NCI-H1436 (cell line): ENCODE results near the gene UNCX.
"Not testable (repeated sequence)": the region's sequence is repeated elsewhere in the genome, so short reads cannot be mapped to it uniquely, and the experiment has no call there.

Source experiments
- DNase-seq: peaks from one replicate; lab custom pipeline; 2025; lab: John Stamatoyannopoulos, UW

The UNCX gene

DNA sequence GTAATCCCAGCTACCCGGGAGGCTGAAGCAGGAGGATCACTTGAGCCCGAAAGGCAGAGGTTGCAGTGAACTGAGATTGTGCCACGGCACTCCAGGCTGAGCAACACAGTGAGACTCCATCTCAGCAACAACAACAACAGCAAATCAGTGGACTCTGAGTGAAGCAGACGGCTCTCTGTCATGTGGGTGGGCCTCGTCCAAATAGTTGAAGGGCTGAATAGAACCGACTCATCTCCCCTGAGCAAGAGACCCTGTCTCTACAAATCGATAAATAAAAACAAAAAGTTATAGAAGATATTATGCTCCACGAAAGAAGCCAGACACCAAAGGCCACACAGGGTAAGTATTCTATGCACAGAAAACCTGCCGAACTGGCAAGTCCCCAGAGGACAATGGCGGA is 45.9 kb downstream of the UNCX start:
- DNase-seq = no peak

DNA sequence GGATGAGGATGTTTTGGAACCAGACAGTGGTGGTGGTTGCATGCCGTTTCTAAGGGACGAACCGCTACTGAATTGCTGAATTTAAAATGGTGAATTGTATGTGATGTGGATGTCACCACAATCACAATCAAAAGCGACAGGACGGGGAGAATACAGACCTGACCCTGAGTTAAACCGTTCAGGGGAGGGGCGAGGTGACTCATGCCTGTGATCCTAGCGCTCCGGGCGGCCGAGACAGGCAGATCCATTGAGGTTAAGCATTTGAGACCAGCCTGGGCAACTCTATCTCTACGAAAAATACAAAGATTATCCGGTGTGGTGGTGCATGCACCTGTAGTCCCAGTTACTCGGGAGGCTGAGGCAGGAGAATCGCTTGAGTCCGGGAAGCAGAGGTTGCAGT is 46.4 kb downstream of the UNCX start:
- DNase-seq = no peak

DNA sequence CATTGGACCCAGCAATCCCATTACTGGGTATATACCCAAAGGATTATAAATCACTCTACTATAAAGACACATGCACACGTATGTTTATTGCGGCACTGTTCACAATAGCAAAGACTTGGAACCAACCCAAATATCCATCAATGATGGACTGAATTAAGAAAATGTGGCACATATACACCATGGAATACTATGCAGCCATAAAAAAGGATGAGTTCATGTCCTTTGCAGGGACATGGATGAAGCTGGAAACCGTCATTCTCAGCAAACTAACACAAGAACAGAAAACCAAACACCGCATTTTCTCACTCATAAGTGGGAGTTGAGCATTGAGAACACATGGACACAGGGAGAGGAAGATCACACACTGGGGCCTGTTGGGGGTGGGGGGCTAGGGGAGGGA is 47.2 kb downstream of the UNCX start:
- DNase-seq = not testable (repeated sequence)

DNA sequence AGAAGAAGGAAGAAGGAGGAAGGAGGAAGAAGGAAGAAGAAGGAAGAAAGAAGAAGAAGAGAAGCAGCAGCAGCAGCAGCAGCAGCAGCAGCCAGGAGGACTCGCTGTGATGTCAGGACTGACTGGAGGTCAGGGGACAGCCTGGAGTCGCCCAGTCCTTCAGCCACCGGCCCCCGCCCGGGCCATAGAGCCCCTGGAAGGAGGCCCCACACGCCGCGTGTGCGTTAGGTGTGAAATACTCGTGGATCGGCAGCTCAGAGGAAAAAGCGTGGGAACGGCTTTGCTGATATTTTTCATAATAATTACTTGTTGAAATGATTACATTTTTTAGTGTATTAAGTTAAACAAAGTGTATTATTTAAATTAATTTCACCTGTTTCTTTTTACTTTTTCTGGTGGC is 48.4 kb downstream of the UNCX start:
- no peak for DNase-seq

DNA sequence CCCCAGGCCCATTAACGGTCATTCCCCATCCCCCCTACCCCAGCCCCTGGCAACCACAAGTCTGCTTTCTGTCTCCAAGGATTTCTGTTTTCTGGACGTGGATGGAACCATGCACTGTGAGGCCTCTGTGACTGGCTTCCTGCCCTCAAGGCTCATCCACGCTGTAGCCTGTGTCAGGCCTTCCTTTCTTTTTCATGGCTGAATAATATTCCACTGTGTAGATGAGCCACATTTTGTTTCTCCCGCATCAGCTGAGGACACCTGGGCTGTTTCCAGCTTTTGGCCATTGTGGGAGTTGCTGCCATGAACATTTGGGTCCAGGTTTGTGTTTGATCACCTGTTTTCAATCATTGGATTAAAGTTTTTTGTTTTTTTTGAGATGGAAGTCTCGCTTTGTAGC is 50.0 kb downstream of the UNCX start:
- no peak for DNase-seq

DNA sequence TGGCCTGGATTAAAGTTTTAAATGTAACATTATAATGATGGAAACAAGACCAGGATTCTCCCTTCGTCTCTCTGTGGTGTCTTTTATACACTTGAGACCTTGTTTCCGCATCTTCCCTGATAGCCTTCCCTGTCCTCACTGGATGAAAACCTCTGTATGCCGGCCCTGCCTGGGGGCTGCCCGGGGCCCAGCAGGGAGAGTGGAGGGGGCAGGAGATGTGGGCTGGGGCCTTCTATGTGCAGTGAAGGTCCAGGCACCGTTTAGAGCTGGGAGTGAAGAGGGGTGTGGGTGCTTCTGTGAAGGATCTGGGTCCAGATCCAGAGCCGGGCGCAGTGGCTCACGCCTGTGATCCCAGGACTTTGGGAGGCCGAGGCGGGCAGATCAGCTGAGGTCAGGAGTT is 50.7 kb downstream of the UNCX start:
- no peak for DNase-seq

DNA sequence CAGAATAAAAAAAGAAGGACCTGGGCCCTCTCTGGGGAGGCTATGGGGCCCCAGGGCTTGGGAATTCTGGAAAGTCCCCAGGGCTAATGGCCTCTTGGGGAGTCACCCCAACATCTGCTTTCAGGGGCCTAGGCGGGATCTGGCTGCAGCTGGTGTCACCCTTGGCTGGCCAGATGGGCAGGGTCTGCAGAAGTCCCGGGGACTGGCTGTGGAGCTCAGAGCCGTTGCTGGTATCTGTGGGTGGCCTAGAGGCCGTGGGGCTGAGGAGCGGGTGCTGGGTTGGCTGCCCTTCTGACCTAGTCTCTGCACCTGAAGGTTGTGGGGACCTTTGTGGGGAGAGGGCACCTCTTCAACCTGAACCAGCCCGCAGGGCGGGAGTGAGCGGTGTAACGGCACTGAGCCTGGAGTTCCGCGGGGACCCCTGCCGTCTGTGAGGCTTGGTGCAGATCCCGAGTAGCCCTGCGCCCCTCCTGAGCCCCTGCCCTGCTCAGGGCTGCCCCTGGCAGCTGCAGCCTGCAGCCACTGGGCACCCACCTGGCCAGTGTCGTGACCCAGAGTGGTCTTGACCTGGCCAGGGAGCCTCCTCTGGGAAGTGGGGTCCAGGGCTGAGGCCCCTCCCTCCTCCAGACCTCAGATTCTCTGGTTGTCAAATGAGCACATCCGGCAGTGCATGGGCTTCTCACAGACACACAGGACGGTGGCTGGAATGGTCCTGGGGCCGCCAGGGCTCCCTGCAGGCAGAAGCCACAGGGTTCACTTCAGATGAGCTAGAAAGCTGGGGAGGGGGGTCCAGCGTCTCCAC is 51.5 kb downstream of the UNCX start:
- no peak for DNase-seq

DNA sequence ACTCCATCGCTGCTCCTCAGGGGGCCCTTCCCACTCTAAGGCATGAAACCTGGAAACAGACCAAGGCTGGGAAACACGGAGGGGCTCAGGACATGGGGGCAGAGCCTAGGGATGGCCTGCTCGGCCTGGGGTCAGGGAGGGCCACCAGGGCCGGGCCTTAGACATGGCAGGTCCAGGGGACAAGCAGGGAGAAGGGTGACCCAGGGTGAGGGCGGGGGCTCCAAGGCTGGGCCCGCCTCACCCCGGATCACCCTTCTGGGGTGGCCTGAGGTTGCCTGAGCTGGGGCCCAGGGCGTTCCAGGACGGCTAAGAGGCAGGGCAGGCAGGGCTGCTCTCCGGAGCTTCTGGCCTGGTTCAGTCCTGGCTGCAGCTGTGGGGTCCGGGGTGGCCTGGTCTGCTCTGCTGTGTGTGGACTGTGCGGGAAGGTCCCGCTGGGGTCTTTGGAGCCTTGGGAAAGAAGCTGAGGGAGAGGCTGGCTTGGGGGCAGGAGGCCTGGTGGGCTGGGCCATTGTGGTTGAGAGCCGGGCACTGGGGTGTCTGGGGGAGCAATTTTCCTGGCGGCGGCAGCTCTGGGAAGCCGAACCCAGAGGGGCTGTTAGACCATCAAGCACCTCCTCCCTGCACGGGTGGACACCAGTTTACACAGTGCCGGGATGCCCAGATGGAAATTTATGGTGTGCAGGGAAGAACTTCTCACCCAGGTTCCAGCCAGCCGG is 52.2 kb downstream of the UNCX start:
- no peak for DNase-seq

DNA sequence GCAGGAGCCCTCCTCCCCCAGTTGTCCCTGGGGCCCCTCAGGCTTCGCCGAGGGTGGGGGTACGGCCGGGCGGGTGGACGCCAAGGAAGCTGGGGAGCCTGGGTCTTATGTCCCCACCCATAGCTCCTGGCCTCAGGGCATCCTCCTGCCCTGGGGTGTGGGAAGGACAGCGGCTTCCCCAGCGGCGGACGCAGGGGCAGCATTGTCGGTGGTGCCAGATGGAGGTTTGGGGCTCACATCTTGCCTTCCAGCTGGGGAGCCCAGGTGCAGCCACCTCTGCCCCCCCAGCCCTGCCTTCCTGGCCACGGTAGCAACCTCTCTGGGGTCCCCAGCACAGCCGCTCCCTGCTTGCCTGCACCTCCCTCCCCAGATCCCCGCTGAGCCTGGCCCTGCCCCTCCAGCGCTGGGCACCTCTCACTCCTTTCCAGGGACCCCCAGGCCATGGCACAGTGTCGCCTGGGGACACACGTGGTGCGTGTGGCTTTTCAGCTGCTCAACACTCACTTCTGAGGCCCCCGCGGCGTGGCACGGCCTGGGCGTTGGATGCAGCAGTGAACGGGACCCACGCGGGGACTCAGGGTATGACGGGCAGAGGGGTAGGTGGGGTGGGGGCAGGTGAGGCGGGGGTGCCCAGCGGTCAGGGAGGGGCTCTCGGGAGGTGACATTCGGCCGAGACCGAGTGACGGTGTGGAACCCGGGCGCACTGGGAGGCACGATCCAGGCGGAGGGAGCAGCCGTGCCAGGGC is 53.1 kb downstream of the UNCX start:
- DNase-seq = no peak
